ENCODE results near the gene HK2. TPM values are rescaled to one million over a fixed set of nuclear protein-coding genes. Genes with fewer than 3 reads are reported as not detected.
"Not testable (repeated sequence)": the region's sequence is repeated elsewhere in the genome, so short reads cannot be mapped to it uniquely, and the experiment has no call there.

HK2 gene
- polyA plus RNA-seq, 3 donors: 13.0 to 23.8 (median 13.2) TPM

GRCh38 chr2:74831693-74832530, 2.0 kb upstream of the HK2 start:
- DNase-seq (ENCODE audit: extremely low read depth in 1 of 11, low read depth in 9 of 11, low spot score in 4 of 11): no peak

GRCh38 chr2:74834234-74834791, 386 bp downstream of the HK2 start:
- DNase-seq (ENCODE audit: extremely low read depth in 1 of 11, low read depth in 9 of 11, low spot score in 4 of 11): not testable (repeated sequence)

DNA sequence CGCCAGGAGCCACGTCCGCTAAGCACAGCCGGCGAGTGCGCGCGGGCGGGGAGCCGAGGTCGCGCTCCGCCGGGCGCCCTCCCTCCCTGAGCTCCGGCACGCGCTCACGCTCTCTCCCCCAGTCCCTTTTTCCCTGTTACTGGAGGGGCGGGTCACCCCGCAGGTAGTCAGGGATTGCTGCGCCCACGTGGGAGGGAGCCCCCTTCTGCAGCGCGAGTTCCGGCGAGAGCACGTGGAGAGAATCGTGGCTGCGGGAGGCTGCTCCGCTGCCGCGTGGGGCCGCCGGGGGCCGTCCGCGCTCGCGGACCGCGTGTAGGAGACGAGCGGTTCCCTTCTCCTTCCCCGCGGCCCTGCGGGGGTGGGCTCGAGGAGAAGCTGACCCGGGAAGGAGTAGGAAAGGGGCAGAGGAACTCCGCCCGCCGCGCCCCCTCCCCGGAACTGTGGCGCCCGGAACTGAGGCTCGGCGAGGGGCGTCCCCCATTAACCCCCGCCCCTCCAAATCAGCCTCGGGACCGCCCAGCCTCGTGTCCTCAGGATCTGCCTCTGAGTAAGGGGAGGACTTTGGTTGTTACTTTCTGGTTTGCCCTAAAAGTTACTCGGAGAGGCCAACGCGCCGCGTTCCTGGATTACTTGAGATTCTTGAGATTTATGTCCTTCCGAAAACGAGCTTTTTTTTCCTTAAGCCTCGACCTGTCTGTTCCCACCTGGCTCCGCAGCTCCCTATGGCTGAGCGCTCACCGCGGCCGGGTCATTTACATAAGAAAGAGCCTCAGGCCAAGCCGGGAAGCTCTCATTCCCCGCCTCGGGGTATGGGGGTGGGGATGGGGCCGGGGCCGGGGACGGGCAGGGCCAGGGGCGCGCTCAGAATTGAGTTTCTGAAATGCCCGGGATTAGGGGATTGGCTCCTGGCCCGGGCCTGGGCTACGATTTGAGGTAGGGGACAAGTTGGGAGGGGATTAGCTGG, 1.1 kb downstream of the HK2 start:
- peak in 6 of 11 donors; percentile 44 to 59 (median 49) for DNase-seq (ENCODE audit: extremely low read depth in 1 of 11, low read depth in 9 of 11, low spot score in 4 of 11)

DNA sequence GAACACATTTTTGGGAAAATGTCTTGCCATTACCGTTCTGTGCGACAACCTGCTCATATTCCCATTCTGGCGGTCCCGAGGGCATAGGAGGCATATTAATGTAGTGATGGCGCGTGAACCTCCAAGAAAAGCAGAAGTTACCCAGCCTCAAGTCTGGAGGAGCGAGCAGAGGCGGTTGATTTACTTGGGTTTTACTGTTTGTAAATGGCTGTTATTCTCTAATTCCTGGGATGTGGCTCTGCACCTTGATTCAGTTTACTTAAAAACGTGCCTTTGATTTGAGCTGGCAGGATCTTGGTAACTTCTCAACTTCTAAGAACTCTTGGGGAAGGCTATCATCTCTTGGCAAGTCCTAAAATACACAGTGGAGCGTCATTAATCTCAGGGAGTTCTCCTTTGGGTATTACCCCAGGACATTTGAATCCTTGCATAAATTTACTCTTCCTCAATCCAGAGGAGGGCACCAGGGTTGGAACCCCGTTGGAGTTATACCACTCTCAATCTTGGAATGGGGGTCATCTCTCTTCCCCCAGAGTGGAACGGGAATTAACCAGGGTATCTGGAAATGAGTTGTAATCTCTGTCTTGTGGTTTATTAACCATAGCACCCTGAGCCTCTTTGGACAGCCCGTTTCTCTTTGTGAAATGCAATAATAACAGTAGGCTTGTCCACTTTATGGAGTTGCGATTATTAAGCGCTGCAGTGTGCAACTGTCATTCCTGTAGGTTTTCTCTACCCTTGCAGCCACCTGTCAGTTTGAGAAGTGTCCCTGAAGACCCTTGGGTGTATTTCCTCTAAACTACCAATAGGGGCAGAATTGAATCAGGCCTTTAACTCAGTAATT, 2.1 kb downstream of the HK2 start:
- peak in 3 of 11 donors; percentile 19 to 39 (median 31) for DNase-seq (ENCODE audit: extremely low read depth in 1 of 11, low read depth in 9 of 11, low spot score in 4 of 11)

DNA sequence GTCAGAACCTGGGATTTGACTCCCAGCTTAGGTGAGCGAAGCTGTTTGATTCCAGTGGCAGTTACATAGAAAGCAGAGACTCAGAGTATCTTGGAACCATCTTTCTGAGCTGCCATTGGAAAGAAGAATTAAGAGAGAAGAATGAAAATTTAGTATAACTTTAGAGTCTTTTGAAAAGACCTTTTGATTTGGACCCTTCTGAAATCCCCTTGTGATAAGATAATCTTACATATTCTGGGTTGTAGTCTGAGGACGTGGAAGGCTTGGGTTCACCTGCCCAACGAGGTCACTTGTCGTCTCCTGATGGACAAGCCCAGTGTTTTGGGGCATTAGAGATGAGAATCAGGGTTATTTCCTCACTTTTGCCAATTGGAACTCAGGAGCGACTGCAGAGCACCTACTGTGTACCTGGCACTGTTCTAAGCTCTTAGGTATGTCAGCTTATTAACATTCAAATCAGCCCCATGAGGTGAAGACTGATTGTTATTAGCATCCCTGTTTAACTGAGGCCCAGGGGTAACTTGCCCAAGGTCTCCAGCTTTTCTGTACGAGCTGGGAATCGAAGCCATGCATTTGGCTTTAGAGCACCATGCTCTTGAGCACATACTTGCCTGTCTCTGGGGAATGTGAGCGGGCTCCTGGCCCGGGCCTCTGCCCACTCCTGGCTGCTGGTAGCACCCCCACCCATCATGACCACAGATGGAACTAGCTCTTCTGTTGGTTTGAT, 2.9 kb downstream of the HK2 start:
- DNase-seq (ENCODE audit: extremely low read depth in 1 of 11, low read depth in 9 of 11, low spot score in 4 of 11): no peak

GRCh38 chr2:74841641-74842040, 7.7 kb downstream of the HK2 start:
- no peak for DNase-seq (ENCODE audit: extremely low read depth in 1 of 11, low read depth in 9 of 11, low spot score in 4 of 11)

DNA sequence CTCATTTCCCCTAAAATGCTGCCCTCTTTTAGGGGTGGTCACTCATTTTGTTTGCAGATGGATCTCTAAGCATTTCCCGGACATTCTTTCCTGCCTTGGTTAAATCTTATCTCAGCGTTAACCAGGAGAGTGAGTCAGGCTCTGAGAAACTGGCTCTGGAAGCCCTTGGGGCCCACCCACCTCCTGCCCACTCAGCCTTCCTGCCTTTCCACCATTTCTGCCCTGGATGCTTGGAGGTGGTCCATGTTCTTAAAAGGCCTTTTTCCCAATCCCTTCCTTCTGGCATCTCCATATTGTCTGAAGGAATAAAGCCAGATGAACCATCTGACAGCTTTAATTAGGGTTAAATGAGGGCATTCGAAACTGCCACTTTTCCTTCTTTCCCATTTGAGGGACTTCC, 9.5 kb downstream of the HK2 start:
- no peak for DNase-seq (ENCODE audit: extremely low read depth in 1 of 11, low read depth in 9 of 11, low spot score in 4 of 11)

DNA sequence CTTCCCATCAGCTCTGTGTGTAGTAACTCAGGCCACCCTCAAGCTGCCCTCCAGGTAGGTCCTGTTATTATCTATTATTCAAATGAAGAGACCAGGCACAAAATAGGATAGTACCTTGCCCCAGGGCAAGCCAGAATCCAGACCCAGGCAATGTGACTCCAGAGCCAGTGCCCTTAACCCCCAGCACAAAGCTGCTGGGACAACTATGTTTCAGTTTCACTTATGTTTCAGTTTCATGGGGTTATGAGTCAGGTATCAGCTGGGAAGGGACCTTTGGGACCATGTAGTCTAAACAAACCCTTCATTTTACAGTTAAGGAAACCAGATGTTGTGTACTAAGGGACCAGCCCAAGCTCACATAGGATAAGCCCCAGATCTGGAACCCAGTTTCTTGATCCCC, 10.0 kb downstream of the HK2 start:
- no peak for DNase-seq (ENCODE audit: extremely low read depth in 1 of 11, low read depth in 9 of 11, low spot score in 4 of 11)

- DNase-seq (ENCODE audit: extremely low read depth in 1 of 11, low read depth in 9 of 11, low spot score in 4 of 11): no peak
These were observed 10.8 kb downstream of the HK2 start for GRCh38 chr2:74844752-74845151.

DNA sequence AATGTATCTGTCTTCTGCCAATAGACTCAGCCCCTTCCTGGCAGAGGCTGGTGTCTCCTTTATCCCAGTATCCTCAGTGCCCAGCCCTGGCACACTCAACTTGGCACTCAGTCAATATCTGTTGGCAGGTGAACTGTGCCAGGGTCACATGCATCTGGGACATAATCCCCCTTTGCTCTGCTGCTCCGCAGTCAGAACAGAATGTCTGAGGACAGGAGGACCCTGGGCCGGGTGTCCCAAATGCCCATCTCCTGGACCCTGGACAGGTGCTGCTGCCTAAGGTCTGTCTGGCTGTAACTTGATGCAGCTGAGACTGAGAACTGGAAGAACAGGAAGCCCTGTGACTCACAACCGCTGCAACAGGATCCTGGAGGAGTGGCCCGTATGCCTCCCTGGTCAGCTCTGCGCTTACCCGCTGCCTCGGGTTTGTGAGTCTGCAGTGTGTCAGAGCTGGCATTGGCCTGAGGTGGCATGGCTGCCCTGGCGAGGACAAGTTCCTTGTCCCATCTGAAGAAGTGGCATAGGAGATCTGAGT, 11.4 kb downstream of the HK2 start:
- peak in 4 of 11 donors; percentile 46 to 63 (median 50) for DNase-seq (ENCODE audit: extremely low read depth in 1 of 11, low read depth in 9 of 11, low spot score in 4 of 11)

DNA sequence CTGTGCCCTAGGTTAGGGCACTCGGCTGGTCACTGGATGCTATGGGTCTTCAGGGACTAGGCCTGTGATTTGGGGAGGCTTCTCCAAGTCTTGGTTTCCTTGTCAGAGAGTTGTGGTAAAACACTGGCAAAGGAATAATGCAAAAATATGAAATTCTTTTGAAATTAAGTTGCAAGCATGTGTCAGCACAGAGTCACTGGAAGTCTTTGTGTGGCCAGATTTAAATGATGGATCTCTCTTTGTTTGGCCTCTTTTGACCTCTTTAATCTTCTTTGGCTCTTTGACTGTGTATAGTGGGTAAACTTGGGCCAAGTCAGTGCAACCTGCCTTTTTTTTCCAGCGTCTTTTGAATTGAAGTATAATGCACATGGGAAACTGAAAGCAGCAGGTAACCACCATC, 12.1 kb downstream of the HK2 start:
- DNase-seq (ENCODE audit: extremely low read depth in 1 of 11, low read depth in 9 of 11, low spot score in 4 of 11): no peak

- DNase-seq (ENCODE audit: extremely low read depth in 1 of 11, low read depth in 9 of 11, low spot score in 4 of 11): no peak
These were observed 12.6 kb downstream of the HK2 start for GRCh38 chr2:74846481-74846880.

- no peak for DNase-seq (ENCODE audit: extremely low read depth in 1 of 11, low read depth in 9 of 11, low spot score in 4 of 11)
These were observed 13.3 kb downstream of the HK2 start for GRCh38 chr2:74847070-74847858.

- no peak for DNase-seq (ENCODE audit: extremely low read depth in 1 of 11, low read depth in 9 of 11, low spot score in 4 of 11)
These were observed 15.4 kb downstream of the HK2 start for GRCh38 chr2:74849228-74849892.

DNA sequence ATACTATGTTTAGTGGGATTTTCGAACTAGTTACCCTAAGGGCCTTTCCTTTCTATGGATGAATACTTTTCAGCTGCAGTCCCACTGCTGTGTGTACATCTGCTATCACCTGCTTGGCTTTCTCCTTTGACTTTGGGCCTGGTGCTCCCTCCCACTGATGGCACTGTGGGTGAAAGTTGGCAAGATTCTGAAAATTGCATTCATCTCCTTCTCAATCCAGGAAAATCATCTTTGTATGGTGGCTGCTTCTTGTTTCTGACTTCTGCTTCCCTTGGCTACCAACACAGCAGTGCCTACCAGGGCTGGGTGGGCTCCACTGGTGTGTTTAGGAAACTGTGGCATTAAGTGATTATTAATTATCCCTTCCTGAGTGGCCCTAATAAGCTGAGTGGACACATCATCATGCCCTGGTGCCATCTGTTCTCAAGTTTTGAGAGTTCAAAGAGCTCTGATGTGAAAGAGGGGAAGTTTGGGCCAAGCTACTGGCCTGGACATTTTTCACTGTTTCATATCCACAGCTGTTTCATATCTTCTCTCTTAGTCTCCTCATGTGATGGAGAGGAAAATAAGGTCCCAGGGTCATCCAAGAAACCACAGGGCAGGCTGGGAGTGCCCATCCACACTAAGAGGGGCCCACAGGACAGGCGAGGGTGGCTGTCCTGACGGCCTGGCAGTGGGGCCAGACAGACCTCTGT, 16.7 kb downstream of the HK2 start:
- DNase-seq (ENCODE audit: extremely low read depth in 1 of 11, low read depth in 9 of 11, low spot score in 4 of 11): peak in 1 of 11 donors; percentile 46

- no peak for DNase-seq (ENCODE audit: extremely low read depth in 1 of 11, low read depth in 9 of 11, low spot score in 4 of 11)
These were observed 17.3 kb downstream of the HK2 start for GRCh38 chr2:74851191-74851566.
